Measurements from ENCODE around the gene LPP.

DNA sequence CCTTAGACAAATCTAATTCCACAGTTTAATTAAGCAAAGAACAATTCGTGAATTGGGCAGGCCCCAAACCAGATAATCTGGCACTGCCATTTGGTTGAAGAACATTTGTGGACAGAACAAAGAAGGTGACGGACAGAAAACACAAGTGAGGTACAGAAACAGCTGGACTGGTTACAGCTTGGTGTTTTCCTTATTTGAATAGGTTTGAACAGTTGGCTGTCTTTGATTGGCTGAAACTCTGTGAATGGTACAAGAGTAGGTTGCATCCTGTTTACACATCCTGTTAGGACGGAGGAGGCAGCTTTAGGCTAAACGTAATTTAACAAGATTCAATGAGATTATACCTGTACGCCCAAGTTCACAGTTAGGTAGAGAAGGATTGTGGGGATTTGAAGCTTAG is 114.4 kb downstream of the LPP start:
- TF ChIP-seq, protein P1, sequence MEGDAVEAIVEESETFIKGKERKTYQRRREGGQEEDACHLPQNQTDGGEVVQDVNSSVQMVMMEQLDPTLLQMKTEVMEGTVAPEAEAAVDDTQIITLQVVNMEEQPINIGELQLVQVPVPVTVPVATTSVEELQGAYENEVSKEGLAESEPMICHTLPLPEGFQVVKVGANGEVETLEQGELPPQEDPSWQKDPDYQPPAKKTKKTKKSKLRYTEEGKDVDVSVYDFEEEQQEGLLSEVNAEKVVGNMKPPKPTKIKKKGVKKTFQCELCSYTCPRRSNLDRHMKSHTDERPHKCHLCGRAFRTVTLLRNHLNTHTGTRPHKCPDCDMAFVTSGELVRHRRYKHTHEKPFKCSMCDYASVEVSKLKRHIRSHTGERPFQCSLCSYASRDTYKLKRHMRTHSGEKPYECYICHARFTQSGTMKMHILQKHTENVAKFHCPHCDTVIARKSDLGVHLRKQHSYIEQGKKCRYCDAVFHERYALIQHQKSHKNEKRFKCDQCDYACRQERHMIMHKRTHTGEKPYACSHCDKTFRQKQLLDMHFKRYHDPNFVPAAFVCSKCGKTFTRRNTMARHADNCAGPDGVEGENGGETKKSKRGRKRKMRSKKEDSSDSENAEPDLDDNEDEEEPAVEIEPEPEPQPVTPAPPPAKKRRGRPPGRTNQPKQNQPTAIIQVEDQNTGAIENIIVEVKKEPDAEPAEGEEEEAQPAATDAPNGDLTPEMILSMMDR (IDR thresholded peaks at IDR 0.05): no peak
- no peak for TF ChIP-seq POLR2A (IDR thresholded peaks at IDR 0.05)

All from ovary (tissue), 3 donors.